Measurements from ENCODE around the gene ACSS3. TPM values are rescaled to one million over a fixed set of nuclear protein-coding genes. Genes with fewer than 3 reads are reported as not detected.

The ACSS3 gene
- total and polyA plus RNA-seq, 2 of the 8 experiments (the other 6 are each of a cell fraction or from before 2014, with no cell fraction given): 14.4 to 24.0 TPM

- TF ChIP-seq CHD7 (IDR thresholded peaks at IDR 0.05; ENCODE audit: insufficient replicate concordance, low read length) (no peak), CTCF (IDR thresholded peaks at IDR 0.05; ENCODE audit: control extremely low read depth in 1 of 3, insufficient read depth in 1 of 3, low read depth in 1 of 3, low read length in 3 of 3) (no peak), FOSL1 (IDR thresholded peaks at IDR 0.05; ENCODE audit: insufficient read depth, low read depth, low read length) (no peak), EGR1 (IDR thresholded peaks at IDR 0.05; ENCODE audit: borderline replicate concordance, low read depth, low read length) (no peak), JUN (IDR thresholded peaks at IDR 0.05; ENCODE audit: low read depth, low read length) (no peak)
Observed at GRCh38 chr12:81095501-81096232, 17.8 kb downstream of the ACSS3 start (continued).

All from H1 (cell line).